GM21529 (cell line): Measurements from ENCODE around the gene SFMBT1.

Experiments
- ATAC-seq: cut with Tn5 transposase; IDR thresholded peaks from one replicate; pipeline ENCODE4 v1.9.1; 2021; ENCODE audit not compliant: unreplicated experiment

Gene SFMBT1

DNA sequence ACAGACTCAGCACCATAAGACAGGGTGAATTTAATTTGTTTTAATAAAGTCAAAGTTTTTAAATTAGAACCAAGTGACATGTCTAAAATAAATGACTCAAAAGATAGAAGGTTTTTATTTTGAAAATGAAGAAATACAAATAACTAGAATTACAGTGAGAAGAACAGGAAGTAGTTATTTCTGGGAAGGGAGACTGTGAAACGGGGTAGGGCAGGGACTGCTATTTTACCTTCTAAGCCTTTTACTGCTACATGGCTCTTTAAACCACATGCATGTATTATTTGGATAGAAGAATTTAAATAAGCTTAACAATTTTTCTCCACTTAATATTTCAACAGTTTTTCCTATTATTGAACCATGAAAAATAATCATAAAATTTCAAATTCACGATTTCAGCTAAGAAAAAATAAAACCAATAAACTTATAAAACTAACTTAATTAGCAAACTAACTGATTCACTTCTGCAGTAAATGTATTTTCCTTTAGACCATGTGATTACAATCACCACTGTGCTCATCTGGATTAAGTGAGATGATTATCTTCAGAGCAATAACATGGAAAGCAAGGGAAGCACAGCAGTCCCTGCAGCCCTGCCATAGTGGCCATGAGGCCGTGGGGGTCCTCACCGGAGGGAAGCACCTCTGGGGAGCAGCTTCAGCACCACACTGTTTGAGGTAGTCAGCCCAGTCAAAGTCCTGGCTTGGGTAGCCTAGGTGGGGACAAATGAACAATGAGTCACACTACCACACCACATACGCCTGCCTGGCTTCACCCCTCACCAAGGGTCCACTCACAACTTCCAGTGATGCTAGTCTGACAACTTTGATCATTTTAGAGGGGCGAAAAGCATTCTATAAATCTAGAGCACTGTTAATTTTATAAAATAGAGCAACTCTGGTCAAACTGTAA is 120.2 kb downstream of the SFMBT1 start:
- ATAC-seq: no peak

GRCh38 chr3:52923963-52924362 is 121.9 kb downstream of the SFMBT1 start:
- no peak for ATAC-seq

- no peak for ATAC-seq
Measured at GRCh38 chr3:52920841-52921240, 125.0 kb downstream of the SFMBT1 start.

DNA sequence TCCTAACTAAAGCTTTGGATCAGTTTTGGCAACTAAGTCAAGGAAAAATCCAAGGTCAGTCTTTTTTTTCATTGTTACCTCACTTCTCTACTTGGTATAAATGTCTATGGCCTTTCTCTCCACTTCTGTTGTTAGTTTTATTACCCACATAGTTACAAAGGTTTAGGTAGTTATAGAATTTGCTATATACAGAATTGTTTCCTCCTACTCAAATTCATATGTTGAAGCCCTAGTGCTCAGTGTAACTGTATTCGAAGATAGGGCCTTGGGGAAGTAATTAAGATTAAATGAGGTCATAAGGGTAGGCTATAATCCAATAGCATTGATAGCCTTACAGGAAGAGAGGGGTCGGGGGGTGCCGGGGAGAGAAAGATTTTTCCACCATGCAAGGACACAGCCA is 128.8 kb downstream of the SFMBT1 start:
- ATAC-seq: no peak

GRCh38 chr3:52915294-52915693 is 130.6 kb downstream of the SFMBT1 start:
- ATAC-seq: no peak

DNA sequence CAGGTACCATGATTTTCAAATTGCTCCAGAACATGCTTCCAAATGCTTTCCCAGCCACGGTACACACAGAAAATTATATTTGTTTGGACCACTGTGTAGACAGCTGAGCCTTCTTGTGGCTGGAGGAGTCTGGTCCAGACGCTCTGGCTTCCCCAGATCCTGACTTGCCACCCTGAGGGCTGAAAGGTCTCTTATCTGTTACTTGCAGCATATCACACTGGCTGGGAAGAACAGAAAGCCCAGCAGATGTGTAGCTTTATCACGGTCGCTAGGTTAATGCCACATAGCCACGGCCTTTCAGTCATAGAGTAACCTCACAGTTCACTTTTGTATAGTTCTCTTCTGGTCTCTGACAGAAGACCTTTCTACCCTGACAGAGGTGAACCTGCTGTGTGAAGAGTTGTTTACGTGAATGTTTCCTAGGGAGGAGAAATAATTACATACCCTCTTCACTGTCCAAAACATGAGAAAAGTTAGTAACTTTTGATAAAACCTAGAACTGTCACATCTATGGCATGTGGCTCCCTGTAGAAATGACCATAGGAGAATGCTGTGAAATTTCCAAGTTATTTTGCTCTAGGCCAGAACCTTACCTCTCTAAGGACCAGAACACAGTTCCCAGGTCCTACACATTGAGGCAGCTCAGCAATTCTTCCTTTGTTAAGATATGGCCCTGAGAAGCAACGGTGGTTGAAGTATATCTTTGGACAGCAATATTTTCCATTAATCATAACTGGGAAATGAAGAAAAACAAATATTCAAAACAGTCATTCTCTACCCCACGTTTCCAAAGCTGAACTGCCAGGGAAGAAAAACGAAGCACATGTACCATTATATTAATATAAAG is 132.8 kb downstream of the SFMBT1 start:
- no peak for ATAC-seq

DNA sequence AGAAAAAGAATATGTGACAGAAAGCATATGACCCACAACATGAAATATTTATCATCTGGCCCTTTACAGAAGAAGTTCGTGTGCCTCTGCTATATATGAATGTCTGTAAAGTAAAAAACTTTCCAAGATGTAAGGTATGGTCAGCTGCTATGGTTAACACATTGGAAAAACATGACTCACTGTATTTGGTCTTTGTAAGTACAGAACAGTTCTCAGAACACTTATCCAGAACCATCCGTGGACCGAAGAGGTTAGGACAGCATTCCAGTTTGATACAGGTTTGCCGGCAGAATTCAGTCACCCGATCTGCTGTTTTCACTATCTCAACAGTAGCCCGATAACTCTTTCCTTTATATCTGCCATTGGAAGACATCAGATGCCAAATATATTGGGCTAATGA is 135.1 kb downstream of the SFMBT1 start:
- ATAC-seq: no peak

- ATAC-seq: no peak
Measured at GRCh38 chr3:52907497-52907896, 138.4 kb downstream of the SFMBT1 start.

DNA sequence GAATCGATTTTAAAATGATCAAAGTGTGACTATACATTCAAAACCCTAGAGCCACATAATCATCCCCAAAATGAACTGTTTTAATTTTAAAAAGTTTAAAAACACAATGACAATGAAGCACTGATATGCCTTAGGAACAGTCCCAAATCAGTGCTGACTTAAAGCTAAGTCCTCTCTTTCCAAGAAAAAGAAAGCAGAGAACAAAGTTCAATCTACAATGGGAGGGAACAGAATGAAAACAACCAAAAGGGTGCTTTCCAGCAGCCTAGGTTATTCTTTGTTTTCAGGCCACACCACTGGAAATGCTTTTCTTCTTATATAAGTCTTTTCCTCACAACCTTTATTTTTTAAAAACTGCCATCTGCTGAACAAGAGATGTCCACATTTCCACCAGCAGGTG is 141.3 kb downstream of the SFMBT1 start:
- ATAC-seq: no peak

DNA sequence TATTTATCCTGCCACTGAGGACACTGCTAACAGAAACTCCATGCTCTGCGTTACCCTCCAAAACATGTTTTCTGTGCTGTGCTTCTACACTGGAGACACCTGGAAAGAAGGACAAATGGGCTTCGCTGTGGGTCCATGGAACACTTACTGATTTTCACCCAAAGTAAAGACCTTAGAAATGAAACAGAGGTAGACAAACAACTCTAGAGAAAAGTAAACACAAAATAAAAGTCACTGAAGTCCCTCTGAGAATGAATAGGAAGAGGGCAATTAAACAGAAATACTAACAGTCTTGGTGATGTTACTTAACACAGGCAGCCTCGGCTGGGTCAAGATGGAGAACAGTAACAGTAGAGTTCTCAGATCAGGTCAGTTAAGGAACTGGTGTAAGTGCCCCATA is 141.9 kb downstream of the SFMBT1 start:
- ATAC-seq: no peak

GRCh38 chr3:52897130-52898122 is 148.4 kb downstream of the SFMBT1 start, which contains the start of gene STIMATE:
Gene STIMATE (minus strand): TSS chr3:52897548. CDS start chr3:52897450, 98 bp downstream.
- ATAC-seq: peak; percentile 92

DNA sequence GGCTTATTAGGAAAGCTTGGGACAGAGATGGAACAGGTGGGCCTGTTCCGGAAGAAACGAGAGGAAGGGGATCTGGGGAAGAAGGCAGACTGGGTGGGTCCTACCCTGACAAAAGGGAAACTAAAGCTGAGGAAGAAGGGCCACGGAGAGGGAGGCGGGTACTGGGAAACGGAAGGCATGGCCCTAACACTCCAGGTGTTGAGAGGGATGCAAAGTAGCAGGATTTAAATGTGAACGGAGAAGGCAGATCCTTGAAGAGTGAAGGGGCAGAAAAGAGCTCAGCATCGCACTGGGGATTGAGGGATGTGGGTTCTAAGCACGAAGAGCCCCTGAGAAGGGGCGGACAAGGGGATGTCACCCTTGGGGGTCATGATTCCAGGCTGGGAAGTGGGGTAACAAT is 149.3 kb downstream of the SFMBT1 start:
- ATAC-seq: no peak

GRCh38 chr3:52896151-52896550 is 149.7 kb downstream of the SFMBT1 start:
- no peak for ATAC-seq

- ATAC-seq: no peak
Measured at GRCh38 chr3:52895418-52895817, 150.5 kb downstream of the SFMBT1 start.

DNA sequence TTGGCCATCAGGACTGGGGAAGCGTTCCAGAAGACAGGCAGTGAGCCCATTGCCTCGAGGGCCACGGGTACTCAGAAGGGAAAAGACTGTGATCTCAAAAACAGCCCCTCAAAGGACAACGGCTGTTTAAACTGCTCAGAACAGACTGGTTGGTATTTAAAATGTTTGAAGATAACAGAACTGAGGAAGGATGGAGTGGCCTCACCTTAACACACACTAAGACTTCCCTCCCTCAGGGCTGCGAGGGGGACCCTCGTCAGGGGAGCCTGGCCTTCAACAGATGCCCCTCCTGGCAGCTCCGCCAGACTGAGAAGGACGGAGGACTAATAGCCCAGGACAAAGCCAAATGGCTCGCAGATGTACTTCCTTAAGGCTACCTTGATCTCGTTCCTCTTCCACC is 151.1 kb downstream of the SFMBT1 start:
- no peak for ATAC-seq

GRCh38 chr3:52893723-52894122 is 152.2 kb downstream of the SFMBT1 start:
- ATAC-seq: no peak

DNA sequence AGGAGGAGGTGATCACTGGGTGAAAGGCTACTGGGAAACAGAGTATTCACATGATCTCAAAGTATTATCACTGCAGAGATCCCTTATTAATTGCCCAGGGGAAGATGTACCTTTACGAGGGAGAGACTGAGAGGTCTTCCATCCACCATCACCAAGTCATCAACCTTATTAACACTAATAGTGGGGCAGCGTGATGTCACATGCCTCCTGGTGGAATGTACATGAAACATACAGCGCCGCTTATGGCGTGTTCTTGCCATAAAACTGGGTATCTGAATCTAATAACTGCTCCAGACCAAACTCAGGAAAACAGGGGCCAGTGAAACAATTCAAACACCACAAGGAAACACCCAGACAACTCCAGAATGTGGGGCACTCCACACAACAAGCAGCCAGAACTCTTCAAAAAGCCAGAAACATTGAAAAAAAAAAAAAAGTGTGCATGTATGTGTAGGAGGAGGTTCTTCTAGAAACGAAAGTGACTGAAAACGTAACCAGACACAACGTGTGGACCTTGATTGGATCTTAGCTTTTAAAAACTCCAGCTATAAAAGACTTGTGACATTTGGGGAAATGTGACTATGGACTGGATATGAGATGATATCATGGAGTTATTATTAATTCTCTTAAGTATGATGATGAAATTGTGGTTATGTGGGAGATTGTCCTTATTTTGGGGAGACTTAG is 153.1 kb downstream of the SFMBT1 start:
- no peak for ATAC-seq

DNA sequence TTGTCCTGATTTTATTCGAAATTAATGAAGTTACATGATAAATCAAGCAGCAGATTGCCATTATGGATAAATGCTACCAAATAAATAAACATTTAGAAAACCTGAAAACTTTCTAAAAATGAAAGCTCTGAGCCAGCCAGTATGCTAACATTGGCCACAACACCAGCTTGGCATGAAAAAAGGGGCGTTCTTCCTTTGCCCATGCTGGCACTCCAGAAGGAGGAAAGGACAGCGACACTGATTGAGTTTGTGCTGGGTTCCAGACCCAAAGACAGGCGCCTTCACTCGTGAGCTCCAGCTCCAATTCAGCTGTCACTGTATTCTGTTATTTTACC is 153.6 kb downstream of the SFMBT1 start:
- ATAC-seq: no peak

GRCh38 chr3:52891615-52892081 is 154.2 kb downstream of the SFMBT1 start:
- ATAC-seq: no peak

GRCh38 chr3:52891164-52891563 is 154.7 kb downstream of the SFMBT1 start:
- no peak for ATAC-seq
